ENCODE measurements around the gene BLNK.

DNA sequence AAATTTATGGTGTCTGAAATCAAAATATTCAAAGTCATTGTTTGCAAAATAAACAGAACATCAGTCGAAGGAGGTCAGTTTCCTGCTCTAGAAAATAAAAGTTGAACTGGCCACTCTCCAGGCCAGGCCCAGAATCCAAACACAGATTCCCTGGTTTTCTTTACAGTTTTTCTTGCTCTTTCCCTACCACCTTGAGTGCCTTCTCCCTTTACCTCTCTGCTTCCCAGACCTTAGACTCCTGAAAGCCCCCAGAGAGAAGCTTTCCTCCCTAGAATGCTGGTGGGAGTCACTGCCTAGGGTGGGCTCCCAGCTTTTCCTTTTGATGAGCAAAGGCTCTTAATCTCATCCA is 38.9 kb upstream of the BLNK start:
- TF ChIP-seq, protein P1, sequence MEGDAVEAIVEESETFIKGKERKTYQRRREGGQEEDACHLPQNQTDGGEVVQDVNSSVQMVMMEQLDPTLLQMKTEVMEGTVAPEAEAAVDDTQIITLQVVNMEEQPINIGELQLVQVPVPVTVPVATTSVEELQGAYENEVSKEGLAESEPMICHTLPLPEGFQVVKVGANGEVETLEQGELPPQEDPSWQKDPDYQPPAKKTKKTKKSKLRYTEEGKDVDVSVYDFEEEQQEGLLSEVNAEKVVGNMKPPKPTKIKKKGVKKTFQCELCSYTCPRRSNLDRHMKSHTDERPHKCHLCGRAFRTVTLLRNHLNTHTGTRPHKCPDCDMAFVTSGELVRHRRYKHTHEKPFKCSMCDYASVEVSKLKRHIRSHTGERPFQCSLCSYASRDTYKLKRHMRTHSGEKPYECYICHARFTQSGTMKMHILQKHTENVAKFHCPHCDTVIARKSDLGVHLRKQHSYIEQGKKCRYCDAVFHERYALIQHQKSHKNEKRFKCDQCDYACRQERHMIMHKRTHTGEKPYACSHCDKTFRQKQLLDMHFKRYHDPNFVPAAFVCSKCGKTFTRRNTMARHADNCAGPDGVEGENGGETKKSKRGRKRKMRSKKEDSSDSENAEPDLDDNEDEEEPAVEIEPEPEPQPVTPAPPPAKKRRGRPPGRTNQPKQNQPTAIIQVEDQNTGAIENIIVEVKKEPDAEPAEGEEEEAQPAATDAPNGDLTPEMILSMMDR (IDR thresholded peaks at IDR 0.05), result no peak
- TF ChIP-seq POLR2A (IDR thresholded peaks at IDR 0.05), result no peak

All from esophagus squamous epithelium (tissue), 4 donors.